BE2C (cell line): Measurements from ENCODE around the gene EEPD1.

Experiments
- DNase-seq: peaks from one replicate; pipeline ENCODE4 v3.0.0-alpha.2; 2020
- H3K27me3 ChIP-seq: fragments of 250-450 bp; sonication (Bioruptor Pico); 2 replicates; pipeline ENCODE4 v1.5.1; 2020; ENCODE audit warnings: mild to moderate bottlenecking
- H3K36me3 ChIP-seq: fragments of 250-450 bp; sonication (Bioruptor Pico); 2 replicates; pipeline ENCODE4 v1.5.1; 2020; ENCODE audit warnings: mild to moderate bottlenecking
- H3K4me1 ChIP-seq: fragments of 250-450 bp; sonication (Bioruptor Pico); 2 replicates; pipeline ENCODE4 v1.5.1; 2020
- H3K4me3 ChIP-seq: 2 replicates; pipeline ENCODE4 v1.5.1; 2011; ENCODE audit warnings: low read depth, low read length
- H3K9me3 ChIP-seq: fragments of 250-450 bp; sonication (Bioruptor Pico); 2 replicates; pipeline ENCODE4 v1.5.1; 2020
- TF ChIP-seq, protein P1 (sequence below): IDR thresholded peaks from 2 replicates; pipeline ENCODE4 v1.5.1; 2012; ENCODE audit warnings: mild to moderate bottlenecking, low read depth, low read length

The EEPD1 gene

DNA sequence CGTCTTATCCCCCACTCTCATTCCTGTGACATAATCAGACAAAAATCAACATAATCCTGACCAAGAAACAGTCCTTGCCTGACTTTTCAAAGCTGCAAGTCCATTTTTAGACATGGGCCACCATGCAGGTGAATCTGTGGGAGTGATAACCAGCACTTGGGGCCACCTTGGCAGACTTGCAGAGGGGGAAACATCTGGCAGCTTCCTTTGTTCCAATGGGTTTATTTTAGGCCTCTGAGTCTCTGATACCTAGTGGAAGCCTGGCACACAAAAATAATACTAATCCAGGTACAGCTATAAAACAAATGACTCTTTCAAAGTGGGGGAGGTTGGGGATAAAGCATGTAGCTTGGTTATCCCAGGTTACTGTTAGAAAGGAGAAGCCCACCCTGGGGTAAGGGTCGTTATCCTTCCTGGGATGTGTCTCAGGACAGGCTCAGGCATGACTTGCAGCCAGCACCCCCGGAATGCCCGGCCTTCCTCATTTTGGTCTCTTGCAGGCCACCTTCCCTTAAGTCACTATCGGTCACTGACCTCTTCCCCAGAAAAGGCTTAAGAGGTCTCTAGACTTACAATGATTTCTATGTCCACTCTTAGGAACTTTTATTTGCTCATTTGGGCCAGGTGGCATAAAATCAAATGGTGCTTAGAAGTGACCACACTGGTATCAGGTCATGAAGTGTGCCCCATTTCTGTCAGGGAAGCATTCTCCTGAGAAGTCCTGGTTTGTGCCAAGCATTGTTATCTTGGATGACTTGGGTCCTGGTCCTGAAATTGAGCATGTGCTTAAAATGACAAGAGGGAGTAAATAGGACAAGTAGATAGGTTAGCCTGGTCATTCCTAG is 37.6 kb downstream of the EEPD1 start:
- Histone ChIP-seq H3K4me1 (no peaks in the 10 kb centered on the region), H3K9me3 (no peaks in the 10 kb centered on the region), H3K36me3 (no peaks in the 10 kb centered on the region), H3K27me3 (no peaks in the 10 kb centered on the region), H3K4me3 (no peak overlapping the region)
- TF ChIP-seq, protein P1, sequence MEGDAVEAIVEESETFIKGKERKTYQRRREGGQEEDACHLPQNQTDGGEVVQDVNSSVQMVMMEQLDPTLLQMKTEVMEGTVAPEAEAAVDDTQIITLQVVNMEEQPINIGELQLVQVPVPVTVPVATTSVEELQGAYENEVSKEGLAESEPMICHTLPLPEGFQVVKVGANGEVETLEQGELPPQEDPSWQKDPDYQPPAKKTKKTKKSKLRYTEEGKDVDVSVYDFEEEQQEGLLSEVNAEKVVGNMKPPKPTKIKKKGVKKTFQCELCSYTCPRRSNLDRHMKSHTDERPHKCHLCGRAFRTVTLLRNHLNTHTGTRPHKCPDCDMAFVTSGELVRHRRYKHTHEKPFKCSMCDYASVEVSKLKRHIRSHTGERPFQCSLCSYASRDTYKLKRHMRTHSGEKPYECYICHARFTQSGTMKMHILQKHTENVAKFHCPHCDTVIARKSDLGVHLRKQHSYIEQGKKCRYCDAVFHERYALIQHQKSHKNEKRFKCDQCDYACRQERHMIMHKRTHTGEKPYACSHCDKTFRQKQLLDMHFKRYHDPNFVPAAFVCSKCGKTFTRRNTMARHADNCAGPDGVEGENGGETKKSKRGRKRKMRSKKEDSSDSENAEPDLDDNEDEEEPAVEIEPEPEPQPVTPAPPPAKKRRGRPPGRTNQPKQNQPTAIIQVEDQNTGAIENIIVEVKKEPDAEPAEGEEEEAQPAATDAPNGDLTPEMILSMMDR, result no peak
- DNase-seq, result no peak

DNA sequence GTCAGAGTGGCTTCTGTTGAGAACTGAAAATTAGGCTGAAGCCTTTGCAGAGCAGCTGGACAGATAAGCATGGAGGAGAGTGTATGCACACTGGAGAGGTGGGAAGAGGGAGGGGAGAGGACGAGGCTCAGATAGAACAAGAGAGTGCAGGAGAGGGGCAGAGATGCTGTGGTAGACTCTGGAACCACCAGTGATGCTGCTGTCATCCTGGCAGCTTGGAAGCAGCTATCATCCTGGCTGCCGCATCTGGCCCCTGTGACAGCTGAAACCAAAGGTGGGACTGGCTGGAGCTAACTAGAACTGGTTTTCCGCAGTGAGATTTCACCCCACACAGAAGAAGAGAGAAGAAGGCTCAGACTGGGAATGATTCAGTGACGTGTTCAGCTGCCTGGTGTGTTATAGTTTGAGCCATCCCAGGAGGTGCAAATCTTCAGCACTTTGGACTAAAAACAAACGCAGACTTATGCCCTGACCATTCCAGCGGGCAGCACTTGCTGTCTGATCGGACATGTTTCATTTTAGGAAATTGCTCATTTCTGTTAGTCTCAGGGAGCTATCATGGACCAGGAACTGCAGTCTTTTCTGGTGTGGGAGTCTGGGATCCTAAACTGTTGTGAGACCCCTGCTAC is 38.4 kb downstream of the EEPD1 start:
- no peak overlapping the region for H3K4me3 ChIP-seq
- DNase-seq, result no peak

DNA sequence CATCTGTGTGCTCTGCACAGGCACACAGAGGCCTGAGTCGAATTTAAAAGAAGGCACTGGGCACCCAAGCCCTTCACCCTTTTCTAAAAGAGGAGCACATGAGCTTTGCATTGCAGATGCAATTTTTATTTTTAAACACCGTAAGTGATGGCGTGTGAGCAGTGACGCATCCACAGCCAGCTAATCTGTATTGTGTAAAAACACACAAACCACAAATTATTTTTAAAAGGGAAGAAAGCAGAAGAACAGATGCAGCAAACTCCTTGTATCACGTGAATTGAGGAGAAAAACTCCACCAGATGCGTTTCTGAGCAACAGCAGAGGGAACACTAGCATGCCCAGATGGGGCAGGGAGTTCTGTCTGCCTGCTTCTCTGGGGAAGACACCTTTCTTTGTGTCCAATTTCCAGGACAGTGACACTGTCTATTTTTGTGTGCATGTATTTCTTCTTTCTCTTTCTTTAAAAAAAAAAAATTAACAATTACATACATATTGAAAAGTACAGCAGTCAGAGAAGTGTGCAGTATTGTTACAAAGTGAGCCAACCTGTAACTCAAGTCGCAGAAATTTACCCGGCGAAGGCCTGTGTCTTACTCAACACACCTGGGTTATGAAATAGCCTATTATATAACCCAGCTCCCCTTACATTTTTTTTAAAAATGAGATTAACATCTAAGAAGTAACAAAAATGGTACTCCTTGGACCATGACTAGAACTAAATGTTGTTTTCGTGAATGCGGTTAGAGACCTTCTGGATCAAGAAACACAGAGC is 39.2 kb downstream of the EEPD1 start:
- TF ChIP-seq, protein P1, result no peak
- H3K9me3 ChIP-seq, result no peaks in the 10 kb centered on the region
- DNase-seq, result no peak
- H3K36me3 ChIP-seq, result no peaks in the 10 kb centered on the region
- no peak overlapping the region for H3K4me3 ChIP-seq
- no peaks in the 10 kb centered on the region for H3K4me1 ChIP-seq
- H3K27me3 ChIP-seq, result no peaks in the 10 kb centered on the region

More for the DNA sequence above, 38.4 kb downstream of the EEPD1 start:
- no peaks in the 10 kb centered on the region for H3K4me1 ChIP-seq
- no peaks in the 10 kb centered on the region for H3K36me3 ChIP-seq
- TF ChIP-seq, protein P1, result no peak
- H3K9me3 ChIP-seq, result no peaks in the 10 kb centered on the region
- H3K27me3 ChIP-seq, result no peaks in the 10 kb centered on the region

DNA sequence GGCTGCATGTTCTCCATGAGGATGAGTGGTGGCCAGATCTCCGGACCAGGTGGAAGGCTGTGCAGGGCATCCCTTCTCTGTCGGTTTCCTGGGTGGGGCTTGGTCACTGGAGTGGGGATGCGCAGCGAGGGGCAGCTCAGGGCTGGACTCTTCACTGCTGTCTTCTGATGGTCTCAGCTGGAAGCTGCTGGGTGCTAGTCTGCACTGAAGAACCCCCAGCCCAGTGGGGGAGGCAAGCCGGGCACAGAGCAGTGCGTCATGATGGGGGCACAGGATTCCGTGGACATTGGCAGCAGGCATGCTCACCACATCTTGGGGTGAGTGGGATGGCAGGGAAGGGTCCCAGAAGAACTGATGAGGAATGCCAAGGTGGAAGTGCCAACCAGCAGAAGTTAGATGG is 39.8 kb downstream of the EEPD1 start:
- no peaks in the 10 kb centered on the region for H3K9me3 ChIP-seq
- TF ChIP-seq, protein P1, result no peak
- no peaks in the 10 kb centered on the region for H3K36me3 ChIP-seq
- no peak overlapping the region for H3K4me3 ChIP-seq
- H3K27me3 ChIP-seq, result no peaks in the 10 kb centered on the region
- H3K4me1 ChIP-seq, result no peaks in the 10 kb centered on the region
- DNase-seq, result no peak

DNA sequence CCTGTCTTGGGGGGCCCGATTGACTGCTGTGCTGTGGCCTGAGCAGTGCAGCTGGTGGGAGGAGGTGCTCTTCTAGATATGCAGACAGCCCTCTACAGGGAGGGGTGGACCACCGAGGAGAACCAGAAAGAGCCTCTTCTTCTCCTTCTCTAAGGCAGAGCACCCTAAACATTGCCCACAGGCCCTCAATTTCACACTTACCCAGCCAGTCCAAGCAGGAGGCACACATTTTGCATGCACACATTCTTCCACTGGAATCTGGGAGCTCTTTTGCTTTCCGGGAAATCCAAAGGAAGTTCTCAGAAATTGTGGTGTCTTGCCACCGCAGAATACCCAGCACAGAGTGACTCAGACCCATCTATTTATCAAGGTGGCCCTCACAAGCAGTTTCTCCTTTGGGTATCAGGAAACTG is 45.8 kb downstream of the EEPD1 start:
- DNase-seq, result no peak
- TF ChIP-seq, protein P1, result no peak
- H3K27me3 ChIP-seq, result no peaks in the 10 kb centered on the region
- no peaks in the 10 kb centered on the region for H3K36me3 ChIP-seq
- H3K4me3 ChIP-seq, result no peak overlapping the region
- H3K9me3 ChIP-seq, result no peaks in the 10 kb centered on the region
- H3K4me1 ChIP-seq, result peaks cover 8% of the 10 kb centered on the region; the same call in 1 of the 2 replicates
